ENCODE results near the gene SNX18.

Gene SNX18

DNA sequence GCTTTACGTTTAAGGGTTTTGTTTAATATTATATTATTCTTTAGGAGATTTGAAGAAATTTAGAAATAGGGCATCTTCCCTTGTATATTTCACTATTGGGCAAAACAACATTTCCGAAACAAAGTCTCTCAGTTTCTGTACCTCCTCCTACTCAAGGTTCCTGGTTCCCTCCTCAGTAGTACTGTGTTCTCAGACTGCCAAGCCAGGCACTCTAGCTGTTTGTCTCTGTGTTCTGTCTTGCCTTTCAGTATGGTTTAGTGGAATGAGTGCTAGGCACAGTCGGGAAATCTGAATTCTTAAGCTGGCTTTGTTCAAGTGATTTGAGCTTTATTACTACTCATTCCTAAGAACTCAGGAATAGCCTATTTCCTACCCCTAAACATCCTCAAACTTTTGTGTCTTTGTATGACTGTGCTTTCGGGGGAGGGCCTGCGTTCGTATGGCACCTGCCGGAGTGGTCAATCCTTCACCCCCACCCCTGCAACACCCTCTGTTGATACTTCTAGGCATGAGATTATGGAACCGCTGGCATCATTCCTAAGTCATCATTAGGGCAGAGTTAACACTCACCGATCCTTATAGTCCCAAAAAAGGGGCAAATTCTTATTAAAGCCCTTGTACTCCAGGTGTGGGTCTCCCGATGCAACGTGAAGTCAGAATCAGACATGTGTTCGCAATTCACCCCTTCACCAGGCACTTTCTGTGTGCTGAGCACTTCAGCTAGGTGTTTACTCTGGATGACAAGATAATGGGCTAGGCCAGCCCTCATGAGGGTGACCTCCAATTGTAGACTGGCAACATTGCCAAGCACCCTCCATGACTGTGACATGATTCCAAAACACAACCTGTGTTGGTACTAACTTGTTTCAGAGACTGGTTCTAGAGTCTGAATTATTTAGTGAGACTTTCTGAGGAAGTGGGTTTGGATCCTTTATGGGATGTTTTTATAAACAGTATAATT lies 24.5 kb downstream of the SNX18 start:
- no peak for DNase-seq

DNA sequence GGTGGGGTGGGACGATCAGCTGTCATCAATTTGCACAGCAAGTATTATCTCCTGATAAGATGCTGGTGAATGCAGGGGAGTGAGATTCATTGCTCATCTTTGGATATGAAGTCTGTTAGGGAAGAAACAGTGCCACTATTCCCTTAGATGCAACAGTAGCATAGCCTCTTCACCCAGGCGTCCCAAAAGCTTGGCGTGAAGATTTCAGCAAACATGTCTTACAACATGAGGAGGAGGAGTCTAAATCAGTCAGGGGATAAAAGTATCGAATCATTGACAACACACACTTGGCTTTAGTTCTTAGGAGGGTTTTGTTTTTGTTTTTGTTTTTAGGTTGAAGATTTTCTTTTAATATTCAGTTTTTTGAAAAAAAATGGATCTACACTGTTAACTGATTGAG lies 26.5 kb downstream of the SNX18 start:
- DNase-seq, result no peak

DNA sequence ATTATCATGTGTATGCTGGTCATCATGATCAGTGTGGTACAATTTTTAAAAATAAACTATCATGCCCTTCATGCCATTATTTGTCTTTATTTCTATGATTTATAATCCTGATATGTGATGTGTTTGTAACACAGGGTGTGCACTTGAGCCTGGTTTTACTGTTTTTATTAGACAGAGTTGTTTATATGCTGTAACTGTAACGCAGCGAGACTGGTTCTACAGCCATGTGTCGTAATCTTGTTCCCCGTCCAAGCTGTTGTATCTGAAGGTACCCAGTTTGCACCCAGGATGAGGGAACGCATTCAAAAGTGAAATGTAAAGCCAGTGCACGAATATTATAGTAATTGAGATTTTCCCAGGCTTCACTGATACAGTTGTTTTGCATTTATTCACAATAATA lies 28.2 kb downstream of the SNX18 start:
- no peak for DNase-seq

DNA sequence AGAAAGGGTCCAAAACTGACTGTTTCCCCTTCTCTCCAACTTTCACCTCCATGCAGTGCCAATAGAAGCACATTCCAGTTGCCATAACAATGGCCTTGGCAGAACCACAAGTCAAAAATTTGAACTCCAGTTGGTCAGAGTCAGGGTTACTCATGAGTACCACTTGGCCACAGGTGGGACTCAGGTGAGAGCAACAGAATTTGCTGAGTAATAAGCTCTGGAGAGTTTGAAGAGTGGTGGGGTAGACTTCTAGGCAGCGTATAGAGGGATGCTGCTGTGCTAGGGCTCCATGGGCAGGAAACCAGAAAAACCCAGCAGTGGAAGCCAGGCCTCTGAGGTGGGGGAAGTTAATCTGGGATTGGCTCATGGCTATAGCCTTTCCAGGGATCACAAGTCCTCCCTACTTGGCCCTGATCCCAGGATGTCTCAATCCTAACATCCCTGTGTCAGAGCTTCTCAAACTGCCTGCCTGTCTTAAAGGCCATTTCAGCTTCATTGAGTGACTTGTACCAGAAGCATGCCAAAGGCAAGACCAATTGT lies 30.2 kb downstream of the SNX18 start:
- no peak for DNase-seq

DNA sequence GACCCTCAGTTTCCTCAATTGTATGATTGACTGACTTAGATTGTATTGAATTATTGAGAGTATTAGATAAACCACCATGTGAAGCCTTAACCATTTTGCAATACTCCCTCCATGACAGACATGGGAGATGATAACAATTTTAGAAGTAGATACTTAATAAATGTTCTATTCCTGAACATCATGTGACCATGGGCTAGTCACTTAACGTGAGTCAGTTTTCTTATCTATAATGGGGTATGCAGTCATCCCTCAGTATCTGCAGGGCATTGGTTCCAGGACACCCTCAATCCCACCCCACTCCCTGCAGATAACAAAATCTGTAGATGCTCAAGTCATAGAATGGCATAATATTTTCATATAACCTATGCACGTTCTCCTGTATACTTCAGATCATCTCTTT lies 31.0 kb downstream of the SNX18 start:
- DNase-seq, result no peak

DNA sequence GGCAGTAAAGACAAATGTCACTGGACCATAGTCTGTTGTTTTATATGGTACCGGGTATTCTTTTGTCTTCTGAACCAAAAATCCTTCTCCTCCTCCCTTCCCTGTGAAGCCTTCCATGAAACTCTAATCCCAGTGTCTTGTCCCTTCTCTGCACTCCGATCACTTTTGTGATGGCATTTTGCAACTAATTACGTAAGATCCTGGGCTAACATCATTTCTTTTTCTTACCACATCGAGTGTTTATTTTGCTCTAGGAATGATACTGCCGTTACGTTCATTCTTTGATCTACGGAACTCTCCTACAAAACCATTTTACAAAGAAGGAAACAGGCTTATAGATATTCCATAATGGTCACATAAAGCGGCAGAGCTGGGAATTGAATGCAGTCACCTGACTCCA lies 33.7 kb downstream of the SNX18 start:
- no peak for DNase-seq

DNA sequence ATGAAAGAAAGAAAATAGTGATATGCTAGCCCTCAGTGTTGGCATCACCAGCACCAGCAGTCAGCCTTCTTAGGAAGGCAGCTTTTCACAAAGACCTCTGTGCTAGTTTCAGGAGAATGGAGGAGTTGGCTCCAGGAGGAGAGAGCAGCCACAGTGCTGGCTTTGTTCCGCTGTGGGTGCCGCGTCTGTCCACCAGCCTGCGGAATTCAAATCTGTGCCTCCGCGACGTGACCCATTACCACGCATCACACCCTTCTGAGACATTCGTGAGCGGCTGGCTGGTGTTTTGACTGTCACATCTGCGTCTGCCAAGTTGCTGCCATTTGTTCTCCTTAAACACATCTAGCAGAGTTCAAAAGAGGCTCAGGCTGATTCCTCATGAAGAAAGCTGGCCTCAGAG lies 34.4 kb downstream of the SNX18 start:
- no peak for DNase-seq

DNA sequence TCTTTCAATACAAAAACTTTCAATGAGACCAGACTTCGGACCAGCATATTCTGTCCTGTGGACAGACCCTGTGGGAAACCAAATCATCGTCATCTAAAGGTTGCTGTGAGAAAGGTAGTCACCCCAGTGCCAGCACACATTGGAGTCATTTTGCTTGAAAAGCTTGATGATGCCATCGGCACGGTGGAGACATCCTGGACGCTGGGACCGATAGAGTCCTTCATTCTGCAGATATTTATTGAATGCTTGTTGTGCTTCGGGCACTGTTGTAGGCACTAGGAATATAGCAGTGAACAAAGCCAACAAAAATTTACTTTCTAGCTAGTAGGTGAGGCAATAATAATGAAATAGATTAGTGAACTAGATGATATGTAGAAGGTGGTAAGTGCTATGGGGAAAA lies 34.9 kb downstream of the SNX18 start:
- no peak for DNase-seq

DNA sequence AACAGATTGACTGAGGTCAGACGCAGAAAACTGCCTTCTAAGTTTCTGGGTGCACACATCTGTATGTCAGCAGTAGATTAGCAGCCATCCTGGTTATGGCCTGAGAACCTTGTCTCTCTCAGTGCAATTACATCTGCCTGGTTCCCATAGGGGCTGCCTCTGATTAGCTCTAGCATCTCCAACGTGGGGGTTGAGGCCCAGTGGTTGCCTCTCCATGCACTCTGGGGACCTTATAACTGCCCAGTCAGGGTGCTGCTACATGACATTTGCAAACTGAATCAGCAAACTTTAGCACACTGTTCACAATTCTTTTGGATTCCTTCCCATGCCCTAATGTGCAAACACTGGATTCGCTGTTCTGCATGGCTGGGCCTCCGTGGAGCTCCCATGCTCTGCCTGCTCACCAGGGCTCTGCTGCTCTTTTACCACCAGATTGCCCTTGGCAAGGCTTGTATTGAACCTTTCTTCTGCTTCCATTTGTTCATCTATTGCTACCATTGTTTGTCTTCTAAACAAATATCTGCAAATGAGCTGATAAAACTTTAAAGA lies 36.2 kb downstream of the SNX18 start:
- DNase-seq, result no peak

DNA sequence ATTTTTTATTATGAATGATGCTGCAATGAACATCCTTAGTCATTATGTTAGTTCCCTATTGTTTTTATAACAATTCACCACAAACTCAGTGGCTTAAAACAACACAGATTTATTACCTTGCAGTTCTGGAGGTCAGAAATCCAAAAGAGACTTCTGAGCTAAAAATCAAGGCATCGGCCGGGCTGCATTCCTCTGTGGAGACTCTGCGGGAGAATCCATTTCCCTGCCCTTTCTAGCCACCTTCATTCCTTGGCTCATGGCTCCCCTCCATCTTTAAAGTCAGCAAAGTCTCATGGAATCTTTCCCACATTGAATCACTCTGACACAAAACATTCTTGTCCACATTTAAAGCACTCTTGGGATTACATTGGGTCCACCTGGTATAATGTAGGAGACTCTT lies 38.6 kb downstream of the SNX18 start:
- no peak for DNase-seq

DNA sequence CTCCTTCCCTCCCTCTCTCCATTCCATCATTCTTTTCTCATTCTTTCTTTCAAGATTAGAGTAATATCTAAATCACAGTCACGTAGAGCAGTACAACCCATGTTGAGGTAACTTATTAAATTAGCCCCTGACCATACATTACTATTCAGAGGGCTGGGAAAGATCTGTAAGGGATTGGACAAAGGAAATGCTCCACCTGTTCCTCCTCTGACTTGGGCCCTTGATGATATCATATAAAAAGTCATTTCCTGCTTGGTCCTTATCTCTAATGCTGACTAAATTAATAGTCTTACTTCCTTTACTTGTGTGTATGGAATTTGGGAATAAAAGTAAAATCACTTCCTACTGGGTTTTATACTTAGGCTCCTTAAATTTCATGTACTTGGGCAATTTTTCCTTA lies 40.8 kb downstream of the SNX18 start:
- DNase-seq, result no peak

DNA sequence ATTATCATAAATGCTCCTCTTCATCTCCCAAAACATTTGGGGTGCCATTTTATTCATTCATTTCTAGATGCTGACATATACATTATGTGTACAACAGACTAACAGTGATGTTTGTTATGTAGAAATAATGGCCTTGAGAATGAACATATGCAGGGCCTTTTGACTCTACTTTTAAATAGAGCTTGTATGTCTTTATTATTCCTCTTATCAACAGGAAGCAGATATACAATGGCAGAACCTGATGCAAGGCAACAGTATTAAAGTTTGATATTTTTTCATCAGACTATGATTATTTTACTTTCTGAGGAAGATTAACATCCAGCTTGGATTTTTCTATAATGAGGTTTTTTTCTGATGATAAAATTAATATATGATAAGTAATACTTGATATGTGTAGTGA lies 44.1 kb downstream of the SNX18 start:
- DNase-seq, result no peak

DNA sequence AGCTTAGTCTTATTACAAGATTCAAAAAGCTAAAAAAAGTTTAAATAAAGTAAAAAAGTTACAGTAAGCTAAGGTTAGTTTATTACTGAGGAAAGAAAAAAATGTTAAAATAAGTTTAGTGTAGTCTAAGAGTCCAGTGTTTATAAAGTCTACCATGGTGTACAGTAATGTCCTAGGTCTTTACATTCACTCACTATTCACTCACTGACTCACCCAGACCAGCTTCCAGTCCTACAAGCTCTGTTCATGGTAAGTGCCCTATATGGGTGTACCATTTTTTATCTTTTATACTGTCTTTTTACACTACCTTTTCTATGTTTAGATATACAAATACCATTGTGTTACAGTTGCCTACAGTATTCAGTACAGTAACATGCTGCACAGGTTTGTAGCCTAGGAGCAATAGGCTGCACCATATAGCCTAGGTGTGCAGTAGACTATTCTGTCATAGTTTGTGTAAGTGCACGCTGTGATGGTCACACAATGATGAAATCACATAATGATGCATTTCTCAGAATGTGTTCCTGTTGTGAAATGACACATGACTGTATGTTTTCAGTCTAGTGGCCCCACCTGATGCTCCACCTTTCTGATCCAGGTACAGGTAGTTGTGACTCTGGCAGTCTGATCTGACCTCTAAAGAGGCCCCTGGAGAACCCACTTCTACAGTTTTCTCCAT lies 45.7 kb downstream of the SNX18 start:
- no peak for DNase-seq

DNA sequence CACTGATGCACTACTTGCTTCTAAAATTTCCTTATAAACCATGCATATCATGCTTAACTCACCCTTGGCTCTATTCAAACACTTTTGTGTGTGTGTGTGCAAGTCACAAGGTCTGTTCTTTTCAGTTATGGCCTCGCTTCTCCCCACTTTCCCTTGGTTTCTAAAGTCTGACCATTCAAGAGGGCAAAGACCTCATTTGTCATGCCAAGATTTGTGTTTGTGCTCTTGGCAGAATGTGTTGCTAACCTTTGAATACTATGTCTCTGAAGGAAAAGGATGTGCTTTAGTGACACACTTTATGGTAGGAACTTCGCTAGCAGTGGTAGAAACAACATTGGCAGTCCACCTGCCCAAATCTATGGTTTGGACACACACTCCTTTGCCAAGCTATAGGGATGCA lies 50.4 kb downstream of the SNX18 start:
- no peak for DNase-seq

DNA sequence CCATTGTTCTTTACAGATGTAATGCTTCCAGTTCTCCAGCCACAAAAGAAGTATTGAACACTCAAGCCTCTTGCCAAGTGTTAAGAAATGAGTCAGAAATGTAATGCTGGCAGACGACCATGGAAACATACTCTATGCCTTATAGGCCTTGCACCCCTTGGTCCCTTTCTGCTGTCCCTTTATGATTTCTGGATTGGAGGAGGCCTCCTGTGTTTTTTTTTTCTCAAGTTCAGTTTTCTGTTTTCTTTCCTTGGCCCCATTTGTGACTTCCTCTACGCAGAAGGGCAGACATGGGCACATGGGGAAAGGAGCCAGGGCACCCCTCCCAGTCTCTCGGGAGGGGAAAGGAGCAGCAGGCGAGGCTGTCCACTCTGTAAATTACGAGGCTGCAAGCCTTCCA lies 53.4 kb downstream of the SNX18 start:
- peak; percentile 31 for DNase-seq

DNA sequence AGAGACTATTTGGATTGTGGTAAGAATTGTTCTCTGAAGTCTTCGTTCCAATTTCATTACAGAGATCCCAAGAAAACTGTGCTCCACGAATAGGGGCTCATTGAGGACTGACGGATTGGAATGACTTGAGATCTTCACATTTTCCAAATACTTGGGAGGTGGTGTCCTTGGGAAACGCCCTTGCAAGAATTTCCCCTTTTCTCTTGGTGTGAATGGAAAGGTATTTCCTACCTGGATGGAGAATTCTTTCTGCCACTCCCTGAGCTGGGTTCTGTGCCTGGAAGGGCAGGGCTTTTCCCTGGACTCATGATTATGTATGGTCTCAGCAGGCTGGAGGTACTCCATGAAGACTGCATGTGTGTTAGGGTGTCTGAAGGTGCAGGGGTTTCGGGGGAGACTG lies 53.9 kb downstream of the SNX18 start:
- DNase-seq, result no peak

DNA sequence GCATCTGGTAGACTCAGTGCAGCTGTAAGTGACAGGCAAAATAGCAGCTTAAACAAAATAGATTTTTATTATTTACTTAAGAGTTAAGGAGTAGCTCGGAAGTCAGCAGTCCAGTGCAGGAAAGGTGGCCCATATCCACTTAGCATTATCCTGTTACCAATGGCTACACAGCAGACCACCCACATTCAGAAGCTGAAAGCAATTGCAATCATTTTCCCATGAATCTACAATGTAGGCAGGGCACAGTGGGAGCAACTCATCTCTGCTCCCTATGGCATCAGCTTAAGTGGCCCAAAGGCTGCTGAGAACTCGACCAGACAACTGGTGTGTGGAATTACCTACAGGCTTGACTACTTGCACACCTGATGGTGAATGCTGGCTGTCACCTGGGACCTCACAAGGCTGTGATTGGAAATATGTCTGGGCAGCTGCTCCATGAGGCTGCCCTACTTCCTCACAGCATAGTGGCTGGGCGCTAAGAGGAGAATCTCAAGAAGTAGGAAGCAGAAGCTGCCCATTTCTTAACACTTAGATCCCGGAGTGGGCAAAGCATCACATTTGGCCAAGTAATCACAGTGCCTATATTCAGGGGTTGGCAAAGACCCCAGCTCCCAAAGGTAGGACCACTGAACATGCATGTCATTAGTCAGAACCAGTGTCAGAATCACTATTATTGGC lies 56.4 kb downstream of the SNX18 start:
- DNase-seq, result no peak

DNA sequence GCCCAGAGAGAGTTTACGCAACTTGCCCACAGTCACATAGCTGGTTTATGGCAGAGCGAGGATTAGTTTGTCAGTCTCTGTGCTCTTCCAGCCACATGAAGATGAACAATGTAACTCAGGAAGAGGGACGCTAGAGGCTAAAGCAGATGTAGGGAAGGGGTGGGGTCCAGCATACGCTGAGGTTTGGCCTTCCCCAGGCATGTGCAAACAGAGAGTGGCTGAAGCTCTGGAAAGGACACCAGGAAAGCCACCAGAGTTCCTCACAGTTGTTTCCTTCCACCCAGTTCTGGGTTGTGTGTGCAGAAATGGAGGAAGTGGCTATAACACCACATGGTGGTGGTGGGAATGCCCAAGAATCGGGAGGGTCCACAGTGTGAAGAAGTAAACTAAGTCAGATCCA lies 60.0 kb downstream of the SNX18 start:
- no peak for DNase-seq

DNA sequence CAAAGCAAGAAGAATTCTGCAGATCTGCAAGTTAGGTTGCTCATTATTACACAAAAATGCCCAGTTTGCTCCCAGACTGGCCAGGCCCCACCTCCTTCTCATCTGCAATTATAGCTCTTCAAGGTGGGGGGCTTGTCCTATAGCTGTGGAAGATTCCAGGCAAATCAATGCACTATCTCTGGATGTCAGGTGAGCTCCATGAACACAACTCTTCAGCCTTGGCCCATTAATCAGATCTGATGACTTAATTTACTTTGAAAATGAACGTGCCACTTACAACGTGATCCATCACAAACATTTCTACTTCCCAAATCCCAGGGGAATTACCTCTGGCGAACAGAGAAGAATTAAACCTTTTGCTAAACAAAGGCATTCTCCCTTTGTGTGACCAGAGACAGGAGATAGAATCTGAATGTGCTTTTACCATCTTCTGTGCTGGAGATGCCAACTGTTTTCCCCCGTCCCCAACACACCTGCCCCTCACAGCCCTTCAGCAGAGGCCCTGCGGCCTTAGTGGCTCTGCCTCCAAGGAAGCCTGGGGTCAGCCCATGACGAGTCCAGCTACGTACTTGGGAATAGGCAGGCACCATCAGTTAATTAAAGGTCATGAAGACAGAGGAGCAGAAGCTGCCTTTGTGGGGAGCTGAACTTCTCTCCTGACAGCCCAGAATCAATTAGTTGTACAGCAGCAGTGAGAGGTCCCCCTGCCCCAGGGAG lies 60.5 kb downstream of the SNX18 start:
- DNase-seq, result no peak

DNA sequence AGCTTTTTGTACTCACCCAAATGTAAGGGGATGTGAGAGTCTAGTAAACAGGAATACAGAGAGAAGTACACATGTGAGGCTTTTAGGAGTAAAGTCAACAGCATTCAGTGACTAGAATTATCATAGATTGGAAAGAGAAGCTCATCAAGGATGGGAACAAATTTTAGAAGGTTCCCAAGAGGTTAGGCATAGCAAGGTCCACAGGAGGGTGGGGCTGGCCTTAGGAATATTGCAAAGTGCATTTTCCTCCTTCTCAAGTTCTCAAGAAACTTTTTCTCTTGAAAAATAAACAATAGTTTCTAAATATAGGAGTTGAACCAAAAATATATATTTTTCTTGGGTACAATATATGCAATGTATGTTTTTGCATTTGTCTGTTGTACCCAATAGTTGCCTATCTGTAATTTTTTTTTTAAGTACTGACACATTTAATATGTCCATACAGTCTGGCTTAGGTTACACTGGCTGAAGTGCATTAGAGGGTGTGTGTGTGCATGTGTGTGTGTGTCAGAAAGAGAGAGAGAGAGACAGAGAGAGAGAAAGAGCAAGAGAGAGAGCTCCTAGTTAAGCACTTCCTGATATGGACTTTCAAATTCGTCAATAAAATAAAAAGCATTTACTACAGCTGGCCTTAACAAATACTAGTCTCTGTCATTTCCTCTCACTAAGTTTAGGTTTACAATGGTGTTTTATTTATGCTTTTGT lies 62.2 kb downstream of the SNX18 start:
- no peak for DNase-seq

DNA sequence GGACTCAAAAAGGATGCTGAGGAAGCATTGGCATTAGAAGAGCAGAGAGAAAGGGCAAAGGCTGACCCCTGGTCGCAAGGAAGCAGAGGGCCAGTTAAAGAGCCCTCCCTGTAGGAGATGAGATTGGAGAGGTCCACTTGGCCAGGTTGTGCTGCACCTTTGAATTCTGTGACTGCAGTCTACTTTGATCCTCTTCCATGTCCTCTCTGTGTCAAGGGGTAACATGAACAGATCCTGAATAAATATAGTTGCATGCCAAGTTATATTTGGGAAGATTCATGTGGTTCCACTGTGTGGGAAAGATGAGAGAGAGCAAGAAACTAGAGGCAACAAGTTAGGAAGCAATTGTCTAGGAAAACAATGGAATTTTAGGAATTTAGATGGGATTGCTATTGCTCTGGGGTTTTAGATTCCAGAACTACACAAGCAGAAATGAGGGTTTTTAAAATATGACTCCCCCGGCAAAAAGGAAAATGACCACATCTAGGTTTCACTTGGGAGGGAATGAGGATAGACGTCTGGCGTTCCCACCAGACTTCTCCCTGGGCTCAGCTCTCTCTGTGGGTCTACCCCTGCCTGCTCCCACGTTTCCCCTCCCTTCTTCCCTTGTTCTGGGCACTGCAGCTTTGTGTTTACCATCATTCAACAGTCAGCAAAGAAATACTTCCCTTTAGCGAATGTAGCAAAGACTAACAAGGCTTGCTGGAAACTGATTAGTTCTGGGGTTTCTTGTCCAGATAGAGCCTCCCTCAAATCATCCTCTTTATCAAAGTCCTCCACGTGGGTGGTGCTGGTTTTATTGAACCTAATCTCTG lies 63.6 kb downstream of the SNX18 start:
- DNase-seq, result no peak
